Measurements from ENCODE around the gene TRIM29.
"Not testable (repeated sequence)": the region's sequence is repeated elsewhere in the genome, so short reads cannot be mapped to it uniquely, and the experiment has no call there.

The TRIM29 gene

DNA sequence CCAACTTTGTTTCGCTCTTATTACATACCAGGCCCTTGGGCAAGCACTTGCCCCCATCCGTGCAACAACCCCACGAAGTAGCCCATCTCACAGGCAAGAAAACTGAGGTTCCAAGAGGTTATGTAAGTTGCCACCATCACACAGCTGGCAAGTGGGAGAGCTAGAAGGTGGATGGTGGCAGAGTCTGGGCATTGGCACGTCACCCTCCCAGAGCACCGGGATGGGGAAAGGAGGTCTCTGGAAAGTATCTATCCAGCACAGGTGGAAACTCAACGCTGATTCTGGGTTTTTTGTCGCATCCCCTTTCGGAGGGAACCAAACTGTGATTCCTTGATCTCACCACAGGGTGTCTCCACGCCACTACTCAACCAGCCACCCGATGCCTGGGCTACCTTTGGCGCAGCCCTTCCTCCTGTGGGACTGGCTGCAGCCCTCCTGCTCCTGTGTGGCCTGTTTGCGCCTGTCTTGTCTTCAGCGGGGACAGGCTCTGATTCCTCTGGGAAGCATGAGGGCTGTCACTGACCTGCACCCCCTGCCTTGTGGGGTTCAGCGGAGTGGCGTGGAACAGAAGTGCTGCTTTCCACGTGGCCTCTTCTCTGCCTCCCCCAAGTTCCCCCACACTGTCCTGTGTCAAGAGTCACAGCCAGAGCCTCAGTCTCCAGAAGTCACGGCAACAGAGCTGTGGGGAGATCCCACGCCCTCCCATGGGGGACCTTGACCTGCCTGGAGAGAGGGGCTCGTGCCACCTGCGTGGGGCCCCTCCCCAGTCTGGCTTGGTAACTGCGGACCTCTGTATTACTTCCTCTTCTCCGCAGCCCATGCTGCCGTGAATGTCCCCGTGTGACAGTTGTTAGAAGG is 34.4 kb upstream of the TRIM29 start:
- DNase-seq (ENCODE audit: insufficient read length, low spot score) = peak; percentile 69
- FAIRE-seq = peak; percentile 23

- no peak for DNase-seq (ENCODE audit: insufficient read length, low spot score)
- no peak for FAIRE-seq
These were observed 32.9 kb upstream of the TRIM29 start for GRCh38 chr11:120170741-120171261.

DNA sequence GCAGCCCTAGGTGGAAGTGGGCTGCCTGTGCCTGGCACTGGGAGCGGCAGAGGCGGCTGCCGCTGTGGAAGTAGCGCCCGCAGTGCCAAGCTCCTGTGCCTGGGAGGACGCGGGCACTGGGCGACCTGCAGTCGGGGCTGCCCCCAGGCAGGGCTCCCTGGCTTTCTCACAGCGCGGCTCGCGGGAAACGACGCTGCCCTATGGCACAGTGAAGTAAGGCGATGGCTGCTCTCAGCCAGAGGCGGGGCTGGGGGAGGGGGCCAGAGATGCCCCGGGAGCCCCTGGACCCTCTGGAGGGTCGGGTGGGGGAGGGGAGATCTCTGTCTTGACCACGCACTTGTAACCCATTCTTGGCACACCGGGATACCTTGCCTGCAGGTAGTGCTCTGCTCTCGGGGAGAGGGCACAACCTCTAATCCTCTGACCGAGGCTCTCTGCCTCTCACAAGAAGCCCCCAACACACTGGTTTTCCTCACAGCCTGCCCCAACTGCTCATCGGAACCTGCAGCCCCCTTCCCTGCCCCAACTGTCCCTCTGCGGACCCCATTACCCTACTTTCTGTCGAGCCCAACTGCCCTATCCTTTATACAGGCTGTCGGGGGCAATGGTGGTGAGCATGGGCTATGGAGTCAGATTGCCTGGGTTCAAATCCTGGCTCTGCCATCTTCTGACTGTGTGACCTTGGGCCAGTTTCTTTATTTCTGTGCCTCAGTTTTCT is 32.2 kb upstream of the TRIM29 start:
- no peak for FAIRE-seq

DNA sequence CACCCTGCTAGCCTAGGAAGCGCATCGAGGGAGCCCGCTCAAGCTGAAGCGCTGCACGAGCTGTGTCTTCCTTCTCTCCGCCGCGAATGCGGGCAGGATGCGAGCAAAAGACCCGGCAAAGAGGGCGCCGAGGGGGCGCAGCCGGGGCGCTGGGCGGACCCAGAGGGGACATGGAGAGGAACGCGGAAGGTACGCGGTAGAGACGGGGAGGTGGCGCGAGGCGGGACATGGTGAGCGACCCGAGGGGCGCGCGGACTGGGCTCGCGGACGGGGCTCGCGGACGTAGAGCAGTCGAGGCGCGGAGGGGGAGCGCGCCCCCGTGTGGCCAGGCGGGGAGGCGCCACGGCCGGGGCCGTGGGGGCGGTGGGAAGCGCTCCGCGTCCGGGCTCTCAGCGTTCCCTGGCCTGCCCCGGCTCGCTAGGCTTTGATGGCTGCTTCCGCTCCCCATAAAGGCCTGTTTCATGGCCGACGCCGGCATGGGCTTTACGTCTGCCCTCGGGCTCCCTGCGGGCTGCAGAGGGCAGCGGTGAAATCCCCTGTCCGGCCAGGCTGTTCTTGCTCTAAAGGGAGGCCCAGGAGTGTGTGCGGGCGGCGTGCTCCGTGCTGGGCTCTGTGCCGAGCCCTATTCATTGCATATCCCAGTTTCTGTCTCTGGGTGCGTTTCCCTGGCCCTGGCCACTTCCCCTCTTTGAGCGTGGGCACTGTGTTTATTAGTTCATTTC is 31.2 kb upstream of the TRIM29 start:
- FAIRE-seq (peak; percentile 81), DNase-seq (ENCODE audit: insufficient read length, low spot score) (peak; percentile 61)

More for the DNA sequence above, 32.2 kb upstream of the TRIM29 start:
- DNase-seq (ENCODE audit: insufficient read length, low spot score) = no peak

GRCh38 chr11:120168108-120168959 is 30.4 kb upstream of the TRIM29 start:
- FAIRE-seq (no peak), DNase-seq (ENCODE audit: insufficient read length, low spot score) (no peak)

- no peak for FAIRE-seq
These were observed 29.7 kb upstream of the TRIM29 start for GRCh38 chr11:120167659-120168058.

GRCh38 chr11:120160436-120160835 is 22.5 kb upstream of the TRIM29 start:
- DNase-seq (ENCODE audit: insufficient read length, low spot score) = no peak
- FAIRE-seq = no peak

More at GRCh38 chr11:120167659-120168058, 29.7 kb upstream of the TRIM29 start:
- DNase-seq (ENCODE audit: insufficient read length, low spot score) = no peak

DNA sequence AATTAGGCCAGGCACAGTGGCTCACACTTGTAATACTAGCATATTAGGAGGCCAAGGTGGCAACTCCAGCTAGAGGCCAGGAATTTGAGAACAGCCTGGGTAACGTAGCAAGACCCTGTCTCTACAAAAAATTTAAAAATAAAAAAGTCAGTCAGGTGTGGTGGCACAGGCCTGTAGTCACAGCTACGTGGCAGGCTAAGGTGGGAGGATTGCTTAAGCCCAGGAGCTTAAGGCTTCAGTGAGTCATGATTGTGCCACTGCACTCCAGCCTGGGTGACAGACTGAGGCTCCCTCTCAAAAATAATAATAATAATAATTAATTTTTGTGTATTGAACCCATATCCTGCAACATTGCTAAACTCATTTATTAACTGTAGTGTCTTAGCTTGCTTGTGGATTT is 15.3 kb upstream of the TRIM29 start:
- FAIRE-seq = no peak
- DNase-seq (ENCODE audit: insufficient read length, low spot score) = no peak

DNA sequence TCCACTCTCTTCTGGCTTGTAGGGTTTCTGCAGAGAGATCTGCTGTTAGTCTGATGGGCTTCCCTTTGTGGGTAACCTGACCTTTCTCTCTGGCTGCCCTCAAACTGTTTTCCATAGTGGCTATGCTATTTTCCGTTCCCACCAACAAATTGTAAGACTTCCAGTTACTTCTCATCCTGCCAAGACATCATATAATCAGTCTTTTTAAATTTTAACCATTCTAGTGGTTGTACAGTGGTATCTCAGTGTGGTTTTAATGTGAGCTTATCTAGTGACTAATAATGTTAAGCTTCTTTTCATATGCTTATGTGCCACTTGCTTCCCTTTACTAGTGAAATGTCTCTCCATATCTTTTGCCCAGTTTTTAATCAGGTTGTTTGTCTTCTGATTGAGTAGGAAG is 13.6 kb upstream of the TRIM29 start:
- no peak for FAIRE-seq
- DNase-seq (ENCODE audit: insufficient read length, low spot score) = no peak

- DNase-seq (ENCODE audit: insufficient read length, low spot score) (no peak), FAIRE-seq (no peak)
These were observed 11.3 kb upstream of the TRIM29 start for GRCh38 chr11:120149246-120149645.

DNA sequence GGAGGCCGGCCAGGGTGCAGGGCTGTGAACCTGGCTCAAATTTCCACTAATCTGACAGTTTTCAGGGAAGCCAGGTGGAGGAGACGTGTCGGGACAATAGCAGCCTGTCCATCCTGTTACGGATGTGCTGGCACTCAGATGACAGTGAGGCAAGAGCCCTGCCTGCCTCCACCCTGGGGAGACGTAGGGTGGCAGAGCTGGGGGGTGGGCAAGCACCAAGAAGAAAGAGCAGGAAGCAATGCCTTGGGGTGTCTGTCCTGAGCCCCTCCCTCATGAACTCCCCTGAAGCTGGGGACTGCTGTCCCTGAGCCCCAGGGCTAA is 10.0 kb upstream of the TRIM29 start:
- no peak for DNase-seq (ENCODE audit: insufficient read length, low spot score)
- FAIRE-seq = no peak

- FAIRE-seq (no peak), DNase-seq (ENCODE audit: insufficient read length, low spot score) (no peak)
These were observed 9.4 kb upstream of the TRIM29 start for GRCh38 chr11:120147094-120147949.

- FAIRE-seq = no peak
These were observed 8.6 kb upstream of the TRIM29 start for GRCh38 chr11:120146413-120147093.

DNA sequence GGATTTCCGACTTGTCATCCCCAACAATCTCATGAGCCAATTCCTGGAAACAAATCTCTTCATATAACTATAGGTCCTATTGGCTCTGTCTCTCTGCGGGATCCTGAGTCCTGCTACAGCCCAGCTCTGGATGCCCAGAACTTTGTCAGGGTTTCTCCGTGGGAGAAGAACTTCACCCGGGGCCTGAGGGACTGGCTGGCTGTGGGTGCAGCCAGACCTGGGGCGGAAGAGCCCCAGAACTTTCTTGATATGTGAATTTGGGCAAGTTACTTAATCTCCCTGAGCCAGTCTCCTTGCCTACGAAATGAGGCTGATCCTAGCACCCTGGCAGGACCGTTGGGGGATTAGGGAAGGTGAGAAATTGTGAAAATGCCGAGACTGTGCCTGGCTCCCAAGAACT is 6.6 kb upstream of the TRIM29 start:
- FAIRE-seq (no peak), DNase-seq (ENCODE audit: insufficient read length, low spot score) (no peak)

More at GRCh38 chr11:120146413-120147093, 8.6 kb upstream of the TRIM29 start:
- DNase-seq (ENCODE audit: insufficient read length, low spot score) = no peak

- FAIRE-seq; DNase-seq (ENCODE audit: insufficient read length, low spot score): not testable (repeated sequence)
These were observed 5.6 kb upstream of the TRIM29 start for GRCh38 chr11:120143472-120143871.

DNA sequence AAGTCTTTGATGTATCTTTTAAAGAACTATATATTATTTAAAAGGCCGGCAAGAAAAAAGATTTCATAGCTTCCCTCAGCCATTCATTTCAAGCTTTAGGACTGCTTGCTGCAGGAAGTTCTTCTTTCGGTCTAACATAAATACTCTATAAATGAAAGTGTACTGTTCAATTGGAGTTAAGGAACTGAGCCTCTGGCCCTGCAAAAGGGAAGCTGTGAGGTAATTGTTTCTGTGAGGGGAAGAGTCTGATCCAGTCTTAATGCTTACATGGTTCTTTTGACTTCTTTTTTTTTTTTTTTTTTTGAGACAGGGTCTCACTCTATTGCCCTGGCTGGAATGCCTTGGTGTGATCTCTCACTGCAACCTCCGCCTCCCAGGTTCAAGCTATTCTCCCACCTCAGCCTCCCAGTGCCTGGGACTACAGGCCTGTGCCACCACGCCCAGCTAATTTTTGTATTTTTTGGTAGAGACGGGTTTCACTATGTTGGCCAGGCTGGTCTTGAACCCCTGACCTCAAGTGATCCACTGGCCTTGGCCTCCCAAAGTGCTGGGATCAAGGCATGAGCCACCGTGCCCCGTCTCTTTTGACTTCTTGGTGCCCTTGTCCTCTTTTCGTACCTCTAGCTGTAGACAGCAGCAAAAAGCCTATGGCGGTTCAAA is 4.7 kb upstream of the TRIM29 start:
- FAIRE-seq (no peak), DNase-seq (ENCODE audit: insufficient read length, low spot score) (no peak)

- DNase-seq (ENCODE audit: insufficient read length, low spot score) (no peak), FAIRE-seq (no peak)
These were observed 4.0 kb upstream of the TRIM29 start for GRCh38 chr11:120141768-120142423.
